WI38 (cell line): ENCODE results near the gene ASXL1.

ENCODE experiments used
- H3K4me3 ChIP-seq: 2 replicates; pipeline ENCODE4 v1.5.1; 2011; ENCODE audit warnings: low read depth, mild to moderate bottlenecking, control low read depth, low read length
- TF ChIP-seq, protein P1 (sequence below): IDR thresholded peaks from 2 replicates; pipeline ENCODE4 v1.5.1; 2012; ENCODE audit warnings: low read depth, mild to moderate bottlenecking, control low read depth, low read length

The ASXL1 gene

DNA sequence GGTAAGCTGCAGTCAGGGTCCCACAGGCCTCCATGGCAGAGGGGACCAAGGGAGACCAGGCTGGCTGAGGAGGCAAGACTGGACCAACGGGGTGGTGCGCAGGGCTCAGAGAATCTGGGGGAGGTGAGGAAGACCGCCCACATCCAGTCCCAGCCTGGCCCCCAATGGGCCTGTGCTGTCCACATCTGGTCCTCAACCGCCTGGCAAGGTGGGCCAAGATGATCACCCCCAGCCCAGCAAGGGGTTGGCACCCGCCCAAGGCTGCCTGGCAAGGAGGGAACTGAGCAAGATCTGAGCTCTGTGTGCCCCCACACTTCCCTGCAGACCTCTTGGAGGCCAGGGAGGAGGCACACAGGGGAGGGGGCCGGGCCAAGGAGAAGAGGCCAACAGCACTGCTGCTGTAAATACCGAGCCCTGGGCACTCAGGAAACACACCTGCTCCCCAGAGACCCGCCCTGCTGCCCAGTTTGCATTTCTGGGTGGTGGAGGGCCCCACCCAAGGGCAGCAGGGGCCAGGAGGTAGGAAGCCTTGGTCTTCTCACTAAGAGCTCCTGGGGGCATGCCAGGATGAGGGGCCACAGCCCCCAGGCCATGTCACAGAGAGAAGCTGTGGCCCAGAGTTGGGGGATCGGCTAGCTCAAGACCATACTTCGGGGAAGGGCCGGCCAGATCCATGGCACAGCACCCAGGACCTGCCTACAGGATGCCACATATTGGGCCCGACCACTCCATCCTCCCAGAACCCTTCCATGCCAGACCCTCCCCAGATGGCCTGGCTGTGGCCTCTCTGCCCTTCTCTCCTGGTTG lies 109.6 kb downstream of the ASXL1 start:
- TF ChIP-seq, protein P1, sequence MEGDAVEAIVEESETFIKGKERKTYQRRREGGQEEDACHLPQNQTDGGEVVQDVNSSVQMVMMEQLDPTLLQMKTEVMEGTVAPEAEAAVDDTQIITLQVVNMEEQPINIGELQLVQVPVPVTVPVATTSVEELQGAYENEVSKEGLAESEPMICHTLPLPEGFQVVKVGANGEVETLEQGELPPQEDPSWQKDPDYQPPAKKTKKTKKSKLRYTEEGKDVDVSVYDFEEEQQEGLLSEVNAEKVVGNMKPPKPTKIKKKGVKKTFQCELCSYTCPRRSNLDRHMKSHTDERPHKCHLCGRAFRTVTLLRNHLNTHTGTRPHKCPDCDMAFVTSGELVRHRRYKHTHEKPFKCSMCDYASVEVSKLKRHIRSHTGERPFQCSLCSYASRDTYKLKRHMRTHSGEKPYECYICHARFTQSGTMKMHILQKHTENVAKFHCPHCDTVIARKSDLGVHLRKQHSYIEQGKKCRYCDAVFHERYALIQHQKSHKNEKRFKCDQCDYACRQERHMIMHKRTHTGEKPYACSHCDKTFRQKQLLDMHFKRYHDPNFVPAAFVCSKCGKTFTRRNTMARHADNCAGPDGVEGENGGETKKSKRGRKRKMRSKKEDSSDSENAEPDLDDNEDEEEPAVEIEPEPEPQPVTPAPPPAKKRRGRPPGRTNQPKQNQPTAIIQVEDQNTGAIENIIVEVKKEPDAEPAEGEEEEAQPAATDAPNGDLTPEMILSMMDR, result no peak
- H3K4me3 ChIP-seq, result no peak overlapping the region

DNA sequence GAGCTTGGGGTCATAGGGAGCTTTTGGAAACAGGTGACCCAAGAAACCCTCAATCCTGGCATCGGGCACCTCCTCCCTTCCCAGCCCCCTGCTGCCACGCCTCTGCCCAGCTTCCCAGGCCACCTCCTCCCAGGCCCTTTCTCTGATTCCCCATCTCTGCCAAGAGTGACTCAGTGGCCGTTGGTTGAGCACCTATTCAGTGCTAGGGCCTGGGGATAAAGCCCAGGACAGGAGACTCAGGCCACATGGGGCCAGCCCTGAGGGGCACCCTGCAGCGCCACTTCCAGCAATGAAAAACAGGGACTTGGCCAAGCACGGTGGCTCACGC lies 110.1 kb downstream of the ASXL1 start:
- H3K4me3 ChIP-seq, result no peak overlapping the region
- TF ChIP-seq, protein P1, result no peak

DNA sequence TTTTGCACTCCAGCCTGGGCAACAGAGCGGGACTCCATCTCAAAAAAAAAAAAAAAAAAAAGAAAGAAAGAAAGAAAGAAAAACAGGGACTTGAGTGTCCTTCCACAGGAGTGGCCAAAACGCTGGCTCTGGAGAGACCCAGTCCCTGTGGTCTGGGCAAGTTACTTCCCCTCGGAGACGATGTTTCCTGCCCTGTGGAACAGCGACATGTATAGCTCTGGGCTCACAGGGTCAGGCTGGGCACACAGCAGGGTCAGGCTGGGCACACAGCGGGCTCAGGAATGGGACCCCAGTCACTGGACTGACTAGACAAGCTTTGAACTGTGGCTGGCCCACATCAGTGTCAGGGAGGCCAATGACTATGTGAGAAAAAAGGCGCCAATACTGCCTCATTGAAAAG lies 110.7 kb downstream of the ASXL1 start:
- TF ChIP-seq, protein P1, result no peak
- H3K4me3 ChIP-seq, result no peak overlapping the region

DNA sequence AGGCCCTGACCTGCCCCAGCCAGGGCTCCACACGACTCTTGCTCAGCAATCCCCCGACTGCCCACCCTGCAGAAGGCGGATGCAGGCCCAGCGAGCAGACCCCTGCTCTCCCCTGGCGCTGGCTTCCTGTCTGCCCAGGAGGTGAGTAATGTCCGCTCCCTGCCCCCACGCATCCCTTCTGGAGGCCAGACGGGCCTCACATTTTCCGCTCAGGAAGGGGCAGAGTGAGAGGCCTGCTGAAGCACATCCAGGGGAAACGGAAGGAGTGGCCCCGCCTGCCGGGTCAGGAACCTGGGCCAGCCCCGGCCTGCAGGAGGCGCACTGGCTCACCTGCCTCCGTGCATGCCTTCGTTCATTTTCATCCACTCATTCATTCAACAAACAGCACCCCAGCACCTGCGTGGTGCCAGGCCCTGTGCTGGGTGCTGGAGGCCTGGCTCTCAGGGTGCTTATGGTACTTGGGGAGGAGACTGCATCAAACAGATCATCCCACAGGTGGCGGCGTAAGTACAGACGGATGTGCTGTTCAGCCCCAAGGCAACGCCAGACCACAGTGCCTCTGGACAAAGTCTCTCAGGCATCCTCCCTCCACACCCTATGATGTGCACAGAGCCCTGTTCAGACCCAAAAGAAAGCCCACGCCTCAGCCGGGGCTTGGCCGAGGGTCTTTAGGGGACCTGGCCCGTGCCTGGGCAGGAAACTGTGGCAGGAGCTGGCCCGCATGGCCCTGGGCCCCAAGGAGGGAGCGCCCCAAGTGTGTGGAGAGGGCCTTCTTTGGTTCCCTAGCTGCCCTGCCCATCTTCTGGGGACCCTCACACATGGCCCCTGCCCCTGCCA lies 112.1 kb downstream of the ASXL1 start:
- H3K4me3 ChIP-seq, result no peak overlapping the region

DNA sequence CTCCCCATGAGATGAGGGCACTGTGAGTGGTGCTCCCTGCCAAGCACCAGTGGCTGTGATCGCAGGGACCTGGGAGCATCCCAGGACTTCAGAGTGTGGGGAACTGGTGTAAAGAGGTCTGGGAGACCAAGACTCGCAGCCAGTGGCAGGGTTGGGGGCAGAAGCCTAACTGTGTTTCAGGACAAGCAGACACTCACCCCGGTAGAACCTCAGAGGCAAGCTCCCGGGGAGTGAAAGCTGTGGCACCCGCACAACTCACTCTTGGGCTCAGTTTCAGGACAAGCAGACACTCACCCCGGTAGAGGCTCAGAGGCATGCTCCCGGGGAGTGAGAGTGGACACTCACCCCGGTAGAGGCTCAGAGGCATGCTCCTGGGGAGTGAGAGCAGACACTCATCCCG lies 112.8 kb downstream of the ASXL1 start:
- H3K4me3 ChIP-seq, result no peak overlapping the region
- TF ChIP-seq, protein P1, result no peak

More for the DNA sequence above, 112.1 kb downstream of the ASXL1 start:
- TF ChIP-seq, protein P1, result peak; percentile 26; the same call in 1 of the 2 replicates

DNA sequence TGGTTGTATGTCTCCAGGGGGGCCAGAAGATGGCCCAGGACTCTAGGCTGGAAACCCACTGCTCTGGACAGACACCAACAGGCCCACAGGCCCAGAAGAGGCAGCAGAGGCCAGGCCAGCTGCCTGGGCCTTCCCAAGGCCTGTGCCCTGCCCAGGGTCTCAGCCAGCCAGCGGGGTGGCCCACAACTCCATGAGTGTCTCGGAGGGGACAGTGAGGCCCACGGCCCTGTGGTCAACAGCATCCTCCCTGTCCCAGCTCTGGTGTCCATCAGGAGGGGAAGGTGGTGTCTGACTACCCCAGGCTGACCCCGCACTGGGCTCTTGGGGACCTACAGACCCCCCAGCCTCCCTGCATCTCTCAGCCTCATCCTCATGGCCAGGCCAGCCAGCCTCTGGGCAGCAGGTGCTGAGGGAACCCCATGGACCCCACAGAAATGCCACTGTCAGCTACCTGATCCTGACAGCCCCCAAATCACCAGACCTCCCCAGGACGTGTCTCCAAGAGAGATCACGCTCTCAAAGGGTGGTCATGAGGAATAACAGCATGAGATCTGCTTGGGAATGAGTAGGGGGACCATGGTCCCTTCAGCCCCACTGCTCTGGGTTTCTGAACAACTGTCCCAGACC lies 114.6 kb downstream of the ASXL1 start:
- TF ChIP-seq, protein P1, result no peak
- H3K4me3 ChIP-seq, result no peak overlapping the region
